ENCODE measurements around the gene CNPY1. TPM values are rescaled to one million over a fixed set of nuclear protein-coding genes. Genes with fewer than 3 reads are reported as not detected.

Gene CNPY1
- total and polyA plus RNA-seq, 2 of the 8 experiments (the other 6 are each of a cell fraction or from before 2014, with no cell fraction given) = not detected

GRCh38 chr7:155487509-155488482 is 58.6 kb downstream of the CNPY1 start:
- Histone ChIP-seq H3K27ac (ENCODE audit: low read depth, low read length) (no peak overlapping the region), H3K9me3 (ENCODE audit: insufficient read depth in 2 of 2, low read depth in 1 of 2, low read length in 1 of 2) (no peaks in the 10 kb centered on the region), H2BK15ac (ENCODE audit: low read length) (no peak overlapping the region), H3K23me2 (ENCODE audit: low read depth, low read length) (peaks cover 3% of the 10 kb centered on the region; the same call in 1 of the 2 replicates), H4K20me1 (replicated peaks in 1 of 2; ENCODE audit: control insufficient read depth in 1 of 2, insufficient read depth in 2 of 2, low read length in 2 of 2) (peaks cover 0 to 3% of the 10 kb centered on the region in 2 experiments), H2BK120ac (replicated peaks; ENCODE audit: low read depth, low read length) (no peak overlapping the region), H3K79me2 (ENCODE audit: control insufficient read depth in 1 of 2, insufficient read depth in 2 of 2, low read length in 2 of 2) (no peaks in the 10 kb centered on the region), H2BK20ac (ENCODE audit: low read length) (no peak overlapping the region), H3K9ac (replicated peaks in 1 of 4; ENCODE audit: extremely low read depth in 1 of 4, low read depth in 3 of 4, low read length in 3 of 4) (no peak overlapping the region), H3K36me3 (ENCODE audit: control insufficient read depth in 2 of 4, insufficient read depth in 4 of 4, low read length in 3 of 4) (no peaks in the 10 kb centered on the region), H3K4me3 (ENCODE audit: extremely low read depth in 1 of 4, insufficient read depth in 2 of 4, low read depth in 3 of 4, low read length in 4 of 4) (no peak overlapping the region), H2AK5ac (ENCODE audit: low read depth, low read length) (no peak overlapping the region), H4K8ac (ENCODE audit: extremely low read depth, insufficient read depth, low read length) (no peak overlapping the region), H3K4ac (replicated peaks; ENCODE audit: insufficient read length, low read depth, low read length) (no peak overlapping the region), H2BK5ac (ENCODE audit: low read depth, low read length) (no peak overlapping the region), H2BK12ac (ENCODE audit: low read depth, low read length) (no peak overlapping the region), H3K23ac (ENCODE audit: insufficient read length) (no peak overlapping the region), H3K14ac (ENCODE audit: insufficient read length) (no peak overlapping the region), H3K4me2 (ENCODE audit: insufficient read depth in 1 of 2, low read depth in 2 of 2, low read length in 2 of 2) (no peak overlapping the region), H3K79me1 (ENCODE audit: low read depth, low read length) (no peaks in the 10 kb centered on the region), H4K91ac (replicated peaks; ENCODE audit: insufficient read length, low read length) (no peak overlapping the region), H3K18ac (ENCODE audit: extremely low read depth, low read length) (no peak overlapping the region), H3K4me1 (replicated peaks in 1 of 4; ENCODE audit: control insufficient read depth in 3 of 4, insufficient read depth in 4 of 4, low read length in 3 of 4) (peaks cover 0 to 20% (median 15%) of the 10 kb centered on the region in 4 experiments; a peak in 6 of 7 replicates), H3K27me3 (replicated peaks in 1 of 4; ENCODE audit: control insufficient read depth in 3 of 4, extremely low read depth in 1 of 4, insufficient read depth in 3 of 4, low read length in 3 of 4) (peaks cover 15 to 82% (median 62%) of the 10 kb centered on the region in 4 experiments), H4K5ac (ENCODE audit: insufficient read length, low read depth, low read length) (no peak overlapping the region), H2AFZ (ENCODE audit: low read length) (no peak overlapping the region), H3K56ac (replicated peaks; ENCODE audit: insufficient read length, low read depth, low read length) (no peak overlapping the region)
- FAIRE-seq (no peak), DNase-seq (ENCODE audit: low read depth in 1 of 2, low spot score in 2 of 2) (no peak)
- POLR2A ChIA-PET (ENCODE audit: partially characterized antibody) = interaction anchor here (0.9 to 1.5 kb wide), 2 partner anchors 10 to 44 kb away, joined by 3 to 4 read pairs; no protein-coding TSS in a partner anchor
- 85% methylated on average over 31 of the region's 31 CpGs; no CpG with 5 or more reads in 1 of the 2 experiments for WGBS, 2 experiments (ENCODE audit: extremely low coverage in 1 of 2, insufficient coverage in 1 of 2, insufficient read length in 1 of 2, insufficient replicate concordance in 2 of 2, low coverage in 1 of 2, low lambda C conversion rate in 2 of 2, missing lambda C conversion rate in 1 of 2)
- CTCF ChIA-PET (ENCODE audit: partially characterized antibody) = interaction anchor here (0.6 to 1.6 kb wide), 6 partner anchors 15 to 272 kb away, joined by 3 to 4 read pairs (median 4); no protein-coding TSS in a partner anchor
- TF ChIP-seq TEAD4 (IDR thresholded peaks at IDR 0.05; ENCODE audit: low read depth, low read length) = no peak
- TF ChIP-seq RBBP5 (IDR thresholded peaks at IDR 0.05; ENCODE audit: borderline replicate concordance, low read depth, low read length) = no peak
- TF ChIP-seq SIX5 (IDR thresholded peaks at IDR 0.05; ENCODE audit: low read depth, low read length) = no peak
- no peak for TF ChIP-seq CBX5 (IDR thresholded peaks at IDR 0.05; ENCODE audit: low read depth, low read length)
- TF ChIP-seq USF2 (IDR thresholded peaks at IDR 0.05; ENCODE audit: low read length) = no peak
- no peak for TF ChIP-seq KDM4A (IDR thresholded peaks at IDR 0.05; ENCODE audit: low read depth, low read length, severe bottlenecking)
- no peak for TF ChIP-seq CHD2 (IDR thresholded peaks at IDR 0.05; ENCODE audit: low read length)
- TF ChIP-seq SP2 (IDR thresholded peaks at IDR 0.05; ENCODE audit: low read length) = no peak
- no peak for TF ChIP-seq EZH2 (IDR thresholded peaks at IDR 0.05; ENCODE audit: low read depth, low read length, severe bottlenecking)
- no peak for TF ChIP-seq MAFK (IDR thresholded peaks at IDR 0.05; ENCODE audit: low read depth, low read length)
- TF ChIP-seq EGR1 (IDR thresholded peaks at IDR 0.05; ENCODE audit: borderline replicate concordance, low read depth, low read length) = no peak

Measured in H1 (cell line).